CD1c-positive myeloid dendritic cell (primary cell): ENCODE results near the gene SEMA6B.
"Not testable (repeated sequence)": the region's sequence is repeated elsewhere in the genome, so short reads cannot be mapped to it uniquely, and the experiment has no call there.

ENCODE experiments used
- DNase-seq: peaks from one replicate; pipeline ENCODE4 v3.0.0-alpha.2; 2016; ENCODE audit errors: extremely low spot score

SEMA6B gene

GRCh38 chr19:4528843-4529242, 30.6 kb downstream of the SEMA6B start:
- no peak for DNase-seq

DNA sequence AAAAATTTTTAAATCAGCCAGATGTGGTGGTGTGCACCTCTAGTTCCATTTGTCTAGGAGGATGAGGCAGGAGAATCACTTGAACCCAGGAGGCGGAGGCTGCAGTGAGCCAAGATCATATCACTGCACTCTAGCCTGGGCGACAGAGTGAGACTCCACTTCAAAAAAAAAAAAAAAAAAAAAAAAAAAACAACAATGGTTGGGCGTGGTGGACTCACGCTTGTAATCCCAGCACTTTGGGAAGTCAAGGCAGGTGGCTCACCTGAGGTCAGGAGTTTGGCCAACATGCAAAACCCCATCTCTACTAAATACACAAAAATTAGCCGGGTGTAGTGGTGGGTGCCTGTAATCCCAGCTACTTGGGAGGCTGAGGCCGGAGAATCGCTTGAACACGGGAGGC, 32.1 kb downstream of the SEMA6B start:
- DNase-seq: not testable (repeated sequence)

- DNase-seq: no peak
Observed at GRCh38 chr19:4525563-4526002, 33.9 kb downstream of the SEMA6B start.

- DNase-seq: peak; percentile 68
Observed at GRCh38 chr19:4524808-4525562, 34.5 kb downstream of the SEMA6B start.

DNA sequence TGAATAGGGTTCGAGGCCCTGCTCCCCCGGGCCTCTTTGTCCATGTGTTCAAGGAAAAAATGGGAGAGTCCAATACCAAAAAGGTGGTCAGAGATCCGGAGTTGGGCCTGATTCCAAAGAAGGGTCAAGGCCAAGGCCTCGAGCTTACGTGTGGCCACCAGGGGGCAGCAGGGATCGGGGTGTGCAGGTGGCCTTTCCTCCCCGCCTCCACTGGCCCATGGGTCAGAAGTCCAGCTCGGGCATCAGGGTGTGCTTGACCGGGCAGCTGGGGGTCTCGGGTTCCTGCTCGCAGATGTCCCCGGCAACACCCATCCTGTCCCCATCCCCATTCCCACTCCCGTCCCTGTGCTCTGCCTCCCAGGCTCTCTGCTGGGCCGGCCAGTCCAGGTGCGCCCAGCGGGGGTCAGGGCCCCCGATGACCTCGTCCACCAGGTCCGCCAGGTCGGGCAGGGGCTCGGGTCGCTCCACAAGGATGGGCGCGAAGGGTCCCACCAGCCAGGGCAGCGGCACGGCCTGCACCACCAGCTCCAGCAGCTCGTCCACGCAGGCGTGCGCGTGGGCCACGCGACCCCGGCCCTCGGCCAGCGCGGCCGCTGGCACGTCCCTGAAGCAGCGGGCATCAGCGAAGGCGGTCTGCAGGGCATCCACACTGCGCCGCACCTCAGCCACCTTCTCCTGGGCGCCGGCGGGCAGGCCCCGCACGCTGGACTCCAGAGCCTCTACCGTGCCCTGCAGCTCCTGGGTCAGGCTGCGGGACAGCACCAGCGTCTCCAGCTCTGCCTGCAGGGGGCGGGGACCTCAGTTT, 36.0 kb downstream of the SEMA6B start:
- DNase-seq: peak; percentile 51

DNA sequence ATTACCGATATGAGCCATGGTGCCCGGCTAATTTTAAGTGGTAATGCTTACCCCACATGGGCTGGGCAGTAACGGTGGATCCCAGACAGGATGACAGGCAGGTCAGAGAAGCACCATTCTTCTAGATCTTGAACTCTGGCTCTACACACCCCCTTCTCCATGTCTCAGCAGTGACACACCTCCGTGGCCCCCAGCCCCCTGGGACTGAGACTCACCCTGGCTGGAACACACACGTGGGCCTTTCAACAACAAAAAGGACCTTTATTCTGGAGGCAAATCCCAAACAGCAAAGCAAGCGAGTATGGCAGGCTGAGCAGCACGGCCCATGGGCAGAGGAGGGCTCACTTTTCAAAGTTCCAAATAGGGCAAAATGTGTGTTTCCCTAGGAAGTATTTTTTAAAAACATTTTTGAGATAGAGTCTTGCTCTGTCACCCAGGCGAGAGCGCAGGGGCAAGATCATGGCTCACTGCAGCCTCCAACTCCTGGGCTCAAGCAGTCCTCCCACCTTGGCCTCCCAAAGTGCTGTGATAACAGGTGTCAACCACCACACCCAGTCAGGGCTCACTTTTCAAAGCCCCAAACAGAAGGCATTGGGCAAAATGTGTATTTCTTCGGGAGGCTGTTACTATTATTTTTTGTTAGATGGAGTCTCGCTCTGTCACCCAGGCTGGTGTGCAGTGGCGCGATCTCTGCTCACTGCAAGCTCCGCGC, 37.0 kb downstream of the SEMA6B start:
- DNase-seq: no peak

- no peak for DNase-seq
Observed at GRCh38 chr19:4521888-4522242, 37.6 kb downstream of the SEMA6B start.

DNA sequence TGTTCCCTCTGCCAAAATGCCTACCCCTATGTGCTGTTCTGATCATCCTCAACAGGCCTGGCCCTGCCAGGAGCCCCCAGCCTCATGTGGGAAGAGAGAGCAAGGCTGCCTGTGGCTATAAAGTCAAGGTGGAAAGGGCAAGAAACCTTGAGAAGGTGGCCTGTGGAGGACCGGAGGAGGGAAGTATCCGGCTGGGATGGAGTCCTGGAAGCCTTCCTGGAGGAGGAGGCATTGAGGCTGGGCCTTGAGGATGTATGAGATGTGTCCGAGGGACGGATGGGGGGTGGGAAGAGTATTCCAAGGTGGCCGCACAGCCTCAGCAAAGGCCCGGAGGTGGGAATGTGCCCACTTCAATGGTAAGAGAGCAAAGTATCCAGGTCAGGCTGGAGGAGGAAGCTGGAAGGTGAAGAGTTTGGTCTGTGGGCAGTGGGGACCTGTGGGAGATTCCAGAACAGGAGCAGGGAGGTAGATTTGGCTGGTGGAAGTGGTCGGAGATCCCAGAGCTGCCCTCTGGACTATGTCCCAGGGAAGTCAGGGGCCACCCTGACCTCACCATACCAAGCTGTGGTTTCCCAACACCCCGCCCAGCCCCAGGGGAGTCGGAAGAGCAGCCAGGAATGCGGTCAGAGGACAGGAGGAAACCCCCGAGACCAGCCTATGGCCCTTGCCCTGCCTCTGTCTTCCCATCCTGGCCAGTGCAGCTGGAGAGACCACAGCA, 38.2 kb downstream of the SEMA6B start:
- no peak for DNase-seq

DNA sequence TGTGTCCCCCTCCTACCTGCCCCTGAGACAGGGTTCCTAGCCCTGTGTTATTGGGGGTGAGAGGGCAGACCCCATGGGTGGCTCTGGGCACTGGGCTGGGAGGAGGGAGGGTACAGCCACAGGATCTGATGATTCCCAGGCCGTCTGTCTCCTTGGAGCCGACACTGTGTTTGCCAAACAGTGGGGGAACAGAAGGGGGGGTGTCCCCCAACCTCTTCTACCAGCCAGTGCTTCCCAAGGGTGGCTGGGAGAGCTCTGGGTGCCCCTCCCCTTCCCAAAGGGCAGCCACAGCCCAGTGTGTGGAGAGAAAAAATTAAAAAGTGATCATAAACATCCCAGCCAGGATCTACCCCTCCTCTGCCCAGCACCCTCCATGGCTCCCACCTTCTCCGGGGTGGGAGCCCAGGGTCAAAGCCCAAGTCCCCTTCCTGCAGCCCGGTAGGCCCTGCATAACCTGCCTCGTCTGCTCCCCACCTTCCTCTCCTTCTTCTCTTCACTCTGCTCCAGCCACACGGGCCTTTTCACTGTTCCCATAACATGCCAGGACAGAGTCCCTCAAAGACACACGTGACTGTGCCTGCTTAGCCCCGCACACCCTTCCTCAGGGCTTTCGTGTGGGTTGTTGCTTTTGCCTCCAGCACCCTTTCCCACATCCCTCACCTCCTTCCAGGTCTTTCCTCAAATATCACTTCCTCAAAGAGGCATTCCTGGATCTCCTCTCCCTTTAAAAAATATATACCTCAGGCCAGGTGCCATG, 39.8 kb downstream of the SEMA6B start:
- no peak for DNase-seq

GRCh38 chr19:4519172-4519496, 40.4 kb downstream of the SEMA6B start:
- DNase-seq: no peak

GRCh38 chr19:4518345-4519171, 40.9 kb downstream of the SEMA6B start, which contains the start of gene PLIN4:
Gene PLIN4 (minus strand): TSS chr19:4518486. CDS start chr19:4518272, 214 bp downstream.
- no peak for DNase-seq

DNA sequence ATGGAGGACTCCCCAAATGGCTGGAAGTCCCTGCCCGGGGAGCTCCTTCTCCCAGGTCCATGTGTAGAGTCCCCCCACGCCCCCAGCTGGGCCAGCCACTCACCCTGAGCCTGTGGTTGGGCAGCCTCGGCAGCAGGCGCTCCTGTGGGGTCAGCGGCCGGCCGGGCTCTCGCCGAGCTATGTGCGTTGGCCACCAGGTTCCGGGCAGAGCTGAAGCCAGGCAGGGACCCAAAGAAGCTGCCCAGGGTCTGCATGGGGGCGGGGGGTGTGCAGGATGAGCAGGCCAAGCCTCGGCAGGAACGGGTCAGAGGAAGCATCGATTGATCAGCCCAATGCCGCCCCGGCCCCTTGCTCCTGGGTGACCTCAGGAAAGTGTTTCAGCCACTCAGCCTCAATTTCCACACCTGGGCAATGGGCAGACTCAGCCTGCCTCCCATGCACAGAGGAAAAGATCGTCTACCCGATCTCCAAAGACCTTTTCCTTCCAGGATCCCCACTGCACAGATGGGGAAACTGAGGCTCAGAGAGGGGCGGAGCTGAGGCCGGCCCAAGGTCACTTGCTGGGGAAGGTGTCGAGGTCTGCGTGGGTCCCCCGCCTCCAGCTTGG, 41.9 kb downstream of the SEMA6B start:
- DNase-seq: no peak

DNA sequence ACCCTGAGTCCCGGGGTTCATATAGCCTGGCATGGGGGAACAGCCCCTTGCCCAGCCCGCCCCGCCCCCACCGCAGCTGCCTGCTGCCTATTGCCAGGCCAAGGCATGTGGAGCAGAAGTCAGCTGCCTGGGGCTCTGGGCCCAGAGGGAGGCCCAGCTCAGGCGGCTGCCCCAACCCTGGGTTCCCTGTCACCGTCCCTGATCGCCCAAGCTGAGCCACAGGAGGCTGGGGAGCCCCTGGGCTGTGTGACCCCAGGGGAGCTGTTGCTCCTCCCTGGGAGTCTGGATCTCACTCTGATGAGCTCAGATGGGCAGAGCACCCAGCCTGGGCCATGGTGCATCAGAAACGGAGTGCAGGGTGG, 42.6 kb downstream of the SEMA6B start:
- no peak for DNase-seq

GRCh38 chr19:4516199-4516938, 43.1 kb downstream of the SEMA6B start:
- DNase-seq: no peak

GRCh38 chr19:4515732-4516131, 43.8 kb downstream of the SEMA6B start:
- no peak for DNase-seq

- DNase-seq: no peak
Observed at GRCh38 chr19:4513248-4513647, 46.2 kb downstream of the SEMA6B start.

GRCh38 chr19:4512070-4512469, 47.4 kb downstream of the SEMA6B start:
- DNase-seq: no peak

GRCh38 chr19:4511300-4512054, 48.0 kb downstream of the SEMA6B start:
- DNase-seq: no peak
